ENCODE results near the gene C19orf25. TPM values are rescaled to one million over a fixed set of nuclear protein-coding genes. Genes with fewer than 3 reads are reported as not detected.

The C19orf25 gene
- total RNA-seq, 1 experiment from 2014 or later, result 35.0 TPM

DNA sequence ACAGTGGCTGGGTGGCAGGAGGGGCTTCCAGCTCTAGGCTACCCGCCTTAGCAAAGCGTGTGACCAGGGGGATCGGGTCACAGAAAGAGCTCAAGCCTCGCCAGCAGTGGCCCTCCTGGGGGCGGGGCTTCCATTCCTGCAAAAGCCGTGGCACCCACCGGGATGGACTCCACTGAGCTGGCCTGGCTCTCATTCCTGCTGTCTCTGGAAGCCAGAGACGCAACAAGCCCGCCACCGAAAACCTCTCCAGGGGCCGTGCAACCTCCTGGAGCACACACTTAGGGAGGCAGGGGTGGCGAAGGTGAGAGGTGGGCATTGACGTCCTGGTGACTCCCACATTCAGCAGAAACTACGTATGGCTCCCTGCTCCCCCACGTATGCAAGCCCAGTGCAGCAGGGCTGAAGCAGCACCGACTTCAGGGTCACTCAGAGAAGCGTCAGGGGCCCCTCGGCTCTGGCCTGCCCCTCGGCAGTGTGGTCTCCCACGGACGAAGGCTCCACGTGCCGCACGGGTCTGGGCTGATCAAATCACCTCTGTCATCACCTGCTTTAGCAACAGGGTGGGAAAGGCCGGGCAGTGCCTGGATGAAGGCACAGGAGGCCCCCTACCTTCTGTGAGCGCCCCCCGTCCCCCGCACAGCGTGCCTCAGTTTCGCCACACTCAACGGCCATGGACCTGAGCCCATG lies 3.1 kb downstream of the C19orf25 start:
- Histone ChIP-seq H3K27me3 (replicated peaks; ENCODE audit: insufficient read depth, low read depth, low read length, poor library complexity) (peaks cover 15% of the 10 kb centered on the region), H3K4me1 (ENCODE audit: insufficient read depth, low read length, poor library complexity, severe bottlenecking) (peaks cover 12% of the 10 kb centered on the region), H3K36me3 (ENCODE audit: insufficient read depth, low read length, poor library complexity, severe bottlenecking) (peaks cover 4% of the 10 kb centered on the region), H3K9me3 (ENCODE audit: low read depth, low read length, poor library complexity, severe bottlenecking) (no peaks in the 10 kb centered on the region), H3K27ac (ENCODE audit: low read depth, low read length, poor library complexity, severe bottlenecking) (no peak overlapping the region), H3K4me3 (ENCODE audit: low read depth, low read length, poor library complexity, severe bottlenecking) (no peak overlapping the region)
- ChIA-PET CTCF (no interaction called here), POLR2A (ENCODE audit: low non-redundant PET) (interaction anchor here (0.5 to 0.7 kb wide), 2 partner anchors 32 to 206 kb away, joined by 4 read pairs; no protein-coding TSS in a partner anchor)
- intact Hi-C loops (cut with micrococcal nuclease; ENCODE audit: unreplicated experiment), result no loop called here
- TF ChIP-seq EZH2 (IDR thresholded peaks at IDR 0.05; ENCODE audit: borderline replicate concordance, low read depth, low read length, poor library complexity, severe bottlenecking), result no peak
- TF ChIP-seq, protein P1, sequence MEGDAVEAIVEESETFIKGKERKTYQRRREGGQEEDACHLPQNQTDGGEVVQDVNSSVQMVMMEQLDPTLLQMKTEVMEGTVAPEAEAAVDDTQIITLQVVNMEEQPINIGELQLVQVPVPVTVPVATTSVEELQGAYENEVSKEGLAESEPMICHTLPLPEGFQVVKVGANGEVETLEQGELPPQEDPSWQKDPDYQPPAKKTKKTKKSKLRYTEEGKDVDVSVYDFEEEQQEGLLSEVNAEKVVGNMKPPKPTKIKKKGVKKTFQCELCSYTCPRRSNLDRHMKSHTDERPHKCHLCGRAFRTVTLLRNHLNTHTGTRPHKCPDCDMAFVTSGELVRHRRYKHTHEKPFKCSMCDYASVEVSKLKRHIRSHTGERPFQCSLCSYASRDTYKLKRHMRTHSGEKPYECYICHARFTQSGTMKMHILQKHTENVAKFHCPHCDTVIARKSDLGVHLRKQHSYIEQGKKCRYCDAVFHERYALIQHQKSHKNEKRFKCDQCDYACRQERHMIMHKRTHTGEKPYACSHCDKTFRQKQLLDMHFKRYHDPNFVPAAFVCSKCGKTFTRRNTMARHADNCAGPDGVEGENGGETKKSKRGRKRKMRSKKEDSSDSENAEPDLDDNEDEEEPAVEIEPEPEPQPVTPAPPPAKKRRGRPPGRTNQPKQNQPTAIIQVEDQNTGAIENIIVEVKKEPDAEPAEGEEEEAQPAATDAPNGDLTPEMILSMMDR (conservative IDR thresholded peaks at IDR 0.05; ENCODE audit: low read depth, low read length), result no peak
- BruUV-seq (replicated peaks), result no TSS peak
- DNase-seq (ENCODE audit: low spot score), result no peak

- Histone ChIP-seq H3K9me3 (ENCODE audit: low read depth, low read length, poor library complexity, severe bottlenecking) (no peaks in the 10 kb centered on the region), H3K27ac (ENCODE audit: low read depth, low read length, poor library complexity, severe bottlenecking) (no peak overlapping the region), H3K4me1 (ENCODE audit: insufficient read depth, low read length, poor library complexity, severe bottlenecking) (peaks cover 21% of the 10 kb centered on the region), H3K36me3 (ENCODE audit: insufficient read depth, low read length, poor library complexity, severe bottlenecking) (peaks cover 4% of the 10 kb centered on the region), H3K27me3 (replicated peaks; ENCODE audit: insufficient read depth, low read depth, low read length, poor library complexity) (peaks cover 26% of the 10 kb centered on the region), H3K4me3 (ENCODE audit: low read depth, low read length, poor library complexity, severe bottlenecking) (no peak overlapping the region)
- no peak for DNase-seq (ENCODE audit: low spot score)
- intact Hi-C loops (cut with micrococcal nuclease; ENCODE audit: unreplicated experiment), result no loop called here
- ChIA-PET CTCF (no interaction called here), POLR2A (ENCODE audit: low non-redundant PET) (interaction anchor here (0.5 kb wide), 1 partner anchor 205 kb away, joined by 4 read pairs; no protein-coding TSS in a partner anchor)
- TF ChIP-seq EZH2 (IDR thresholded peaks at IDR 0.05; ENCODE audit: borderline replicate concordance, low read depth, low read length, poor library complexity, severe bottlenecking), result no peak
- TF ChIP-seq, protein P1 (conservative IDR thresholded peaks at IDR 0.05; ENCODE audit: low read depth, low read length), result no peak
- BruUV-seq (replicated peaks), result no TSS peak
Measured at GRCh38 chr19:1474765-1475351, 4.2 kb downstream of the C19orf25 start.

DNA sequence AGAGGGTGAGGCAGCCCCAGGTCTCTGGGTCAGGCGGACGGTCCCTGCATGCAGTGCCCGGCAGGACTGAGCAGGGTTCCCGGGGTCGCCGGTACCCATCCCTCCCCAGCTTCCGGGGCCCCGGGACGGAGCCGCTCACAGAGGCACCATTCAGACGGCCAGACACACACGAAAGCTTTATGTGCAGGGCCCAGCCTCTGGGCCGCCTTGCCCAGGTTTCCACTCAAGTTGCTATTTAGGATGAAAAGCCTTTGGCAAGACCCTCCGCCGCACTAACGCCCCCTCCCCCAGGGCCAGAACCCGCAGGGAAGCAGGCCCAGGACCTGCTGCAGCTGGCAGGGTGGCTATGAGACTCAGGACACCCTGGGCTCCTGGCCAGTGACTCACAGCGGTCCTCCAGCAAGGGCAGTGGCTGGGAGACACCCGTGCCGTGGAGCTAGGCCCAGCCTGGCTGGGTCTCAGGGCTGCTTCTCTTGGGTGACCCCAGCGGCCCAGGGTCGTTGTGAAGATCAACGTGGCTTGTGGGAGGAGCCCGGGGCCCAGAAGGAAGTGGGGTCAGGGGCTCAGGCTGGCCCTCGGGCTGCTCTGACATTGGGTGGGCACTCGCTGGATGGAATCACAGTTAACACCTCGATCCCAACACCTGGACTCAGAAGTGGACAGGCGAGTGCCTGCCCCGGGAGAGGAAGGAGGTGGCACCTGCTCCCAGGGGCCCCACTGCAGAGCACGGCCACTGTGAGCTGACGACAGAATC lies 4.8 kb downstream of the C19orf25 start:
- Histone ChIP-seq H3K4me3 (ENCODE audit: low read depth, low read length, poor library complexity, severe bottlenecking) (no peak overlapping the region), H3K27me3 (replicated peaks; ENCODE audit: insufficient read depth, low read depth, low read length, poor library complexity) (peaks cover 30% of the 10 kb centered on the region), H3K4me1 (ENCODE audit: insufficient read depth, low read length, poor library complexity, severe bottlenecking) (peaks cover 24% of the 10 kb centered on the region), H3K27ac (ENCODE audit: low read depth, low read length, poor library complexity, severe bottlenecking) (no peak overlapping the region), H3K36me3 (ENCODE audit: insufficient read depth, low read length, poor library complexity, severe bottlenecking) (peaks cover 4% of the 10 kb centered on the region), H3K9me3 (ENCODE audit: low read depth, low read length, poor library complexity, severe bottlenecking) (no peaks in the 10 kb centered on the region)
- no TSS peak for BruUV-seq (replicated peaks)
- no peak for DNase-seq (ENCODE audit: low spot score)
- POLR2A ChIA-PET (ENCODE audit: low non-redundant PET), result no interaction called here
- CTCF ChIA-PET, result interaction anchor here (0.6 to 0.7 kb wide), 2 partner anchors 12 to 951 kb away, joined by 3 to 4 read pairs; no protein-coding TSS in a partner anchor
- no peak for TF ChIP-seq EZH2 (IDR thresholded peaks at IDR 0.05; ENCODE audit: borderline replicate concordance, low read depth, low read length, poor library complexity, severe bottlenecking)
- TF ChIP-seq, protein P1 (conservative IDR thresholded peaks at IDR 0.05; ENCODE audit: low read depth, low read length), result no peak
- intact Hi-C loops (cut with micrococcal nuclease; ENCODE audit: unreplicated experiment), result no loop called here
